HCT116 (cell line): ENCODE data around the gene MTURN. TPM values are rescaled to one million over a fixed set of nuclear protein-coding genes. Genes with fewer than 3 reads are reported as not detected.

Experiments
- ATAC-seq: fragments of 200-7000 bp; cut with Tn5 transposase; 2 replicates; pipeline ENCODE4 v1.9.1; 2020; ENCODE audit warnings: mild to moderate bottlenecking, moderate library complexity
- BruUV-seq: library from RNA; stranded (reverse); fragments of 400-500 nt; replicated peaks from 2 replicates; lab custom pipeline; 2021; lab: Mats Ljungman, UMichigan
- CTCF ChIA-PET: fragments of 300-600 bp; sonication (Branson Sonifier 250); formaldehyde crosslinking; loops from one replicate; lab custom pipeline; 2021; ENCODE audit warnings: antibody characterized with exemption; lab: Charles Lee
- POLR2A ChIA-PET: fragments of 300-600, 350-600 bp; sonication (Branson Sonifier 250); formaldehyde crosslinking; loops from one replicate; lab custom pipeline; 2021; ENCODE audit warnings: antibody characterized with exemption; lab: Charles Lee
- RAD21 ChIA-PET, 2 experiments: fragments of 300-600 bp; sonication (Branson Sonifier 250); formaldehyde crosslinking; loops; one replicate each; lab custom pipeline; 2023; ENCODE audit warnings: low total read pairs in 2 of 2; ENCODE audit not compliant: uncharacterized antibody in 2 of 2, unreplicated experiment in 2 of 2, low non-redundant PET in 1 of 2; lab: Charles Lee
- DNase-seq: peaks from one replicate; pipeline ENCODE4 v3.0.0-alpha.2; 2010; ENCODE audit warnings: low read depth, low spot score
- H2AFZ ChIP-seq: fragments of 200-600 bp; shearing (Covaris generic), sonication (generic); 2 replicates; pipeline ENCODE4 v1.6.1; 2017; ENCODE audit warnings: low read depth, mixed run types, mixed read lengths, antibody characterized with exemption, low read length; ENCODE audit not compliant: poor library complexity, severe bottlenecking
- H3K27ac ChIP-seq: 2 replicates; pipeline ENCODE4 v1.5.1; 2012; ENCODE audit warnings: low read depth, low read length
- H3K27me3 ChIP-seq: fragments of 200-600 bp; sonication (generic); 2 replicates; pipeline ENCODE4 v1.6.1; 2016; ENCODE audit warnings: mixed run types, low read length, mixed read lengths; ENCODE audit not compliant: insufficient read depth
- H3K36me3 ChIP-seq, 2 experiments: fragments of 200-500 bp in 1 of 2; fragments of 200-600 bp in 1 of 2; sonication (Bioruptor generic) in 1 of 2; sonication (generic) in 1 of 2; 2 replicates each; pipeline versions ENCODE4 v1.5.1 to v1.6.1; 2014 to 2016; ENCODE audit warnings: low read length in 2 of 2, inconsistent platforms in 1 of 2, mixed read lengths in 1 of 2, mixed run types in 1 of 2; ENCODE audit not compliant: insufficient read depth in 2 of 2, control insufficient read depth in 1 of 2
- H3K4me1 ChIP-seq, 2 experiments: fragments of 200-600 bp in 1 of 2; sonication (generic) in 1 of 2; 2 replicates each; pipeline versions ENCODE4 v1.5.1 to v1.6.1; 2012 to 2017; ENCODE audit warnings: low read length in 2 of 2, inconsistent platforms in 1 of 2, mild to moderate bottlenecking in 1 of 2, mixed read lengths in 1 of 2, mixed run types in 1 of 2, moderate library complexity in 1 of 2; ENCODE audit not compliant: insufficient read depth in 2 of 2, control insufficient read depth in 1 of 2
- H3K4me2 ChIP-seq: fragments of 200-600 bp; sonication (generic); 2 replicates; pipeline ENCODE4 v1.6.1; 2017; ENCODE audit warnings: mixed run types, low read length, mixed read lengths
- H3K4me3 ChIP-seq, 2 experiments: fragments of 200-600 bp in 1 of 2; sonication (generic) in 1 of 2; replicated peaks in 1 of 2; 2 replicates each; pipeline ENCODE4 v1.5.1; 2011 to 2016; ENCODE audit warnings: low read length in 2 of 2, control low read depth in 1 of 2, low read depth in 1 of 2, mild to moderate bottlenecking in 1 of 2, mixed read lengths in 1 of 2, mixed run types in 1 of 2
- H3K79me2 ChIP-seq: fragments of 200-600 bp; sonication (generic); 2 replicates; pipeline ENCODE4 v1.6.1; 2017; ENCODE audit warnings: mild to moderate bottlenecking, mixed run types, low read length, moderate library complexity, mixed read lengths; ENCODE audit not compliant: insufficient read depth
- H3K9ac ChIP-seq: fragments of 200-600 bp; sonication (generic); 2 replicates; pipeline ENCODE4 v1.6.1; 2016; ENCODE audit warnings: low read length, mixed read lengths
- H3K9me2 ChIP-seq: fragments of 200-600 bp; sonication (generic), shearing (Covaris generic); 2 replicates; pipeline ENCODE4 v1.6.1; 2017; ENCODE audit warnings: mixed run types, mild to moderate bottlenecking, moderate library complexity; ENCODE audit not compliant: insufficient read depth
- H3K9me3 ChIP-seq, 2 experiments: fragments of 200-500 bp in 1 of 2; fragments of 200-600 bp in 1 of 2; sonication (Bioruptor generic) in 1 of 2; sonication (generic) in 1 of 2; 2 replicates each; pipeline ENCODE4 v1.6.1; 2014 to 2017; ENCODE audit warnings: low read length in 2 of 2, mixed read lengths in 2 of 2, inconsistent platforms in 1 of 2, low read depth in 1 of 2, mild to moderate bottlenecking in 1 of 2, mixed run types in 1 of 2, moderate library complexity in 1 of 2; ENCODE audit not compliant: control insufficient read depth in 1 of 2, insufficient read depth in 1 of 2
- H4K20me1 ChIP-seq: fragments of 200-600 bp; sonication (generic), shearing (Covaris generic); 2 replicates; pipeline ENCODE4 v1.6.1; 2017; ENCODE audit warnings: mixed run types, mild to moderate bottlenecking, moderate library complexity; ENCODE audit not compliant: insufficient read depth
- ATF3 ChIP-seq: IDR thresholded peaks from 2 replicates; pipeline ENCODE4 v1.6.1; 2012
- CBX3 ChIP-seq: IDR thresholded peaks from 2 replicates; pipeline ENCODE4 v1.6.1; 2012; ENCODE audit warnings: low read depth
- CEBPB ChIP-seq: IDR thresholded peaks from 2 replicates; pipeline ENCODE4 v1.6.1; 2012; ENCODE audit warnings: low read depth
- EGR1 ChIP-seq: IDR thresholded peaks from 2 replicates; pipeline ENCODE4 v1.6.1; 2012; ENCODE audit warnings: low read depth
- EZH2 ChIP-seq: fragments of 200-600 bp; sonication (generic); IDR thresholded peaks from 2 replicates; pipeline ENCODE4 v1.6.1; 2017; ENCODE audit warnings: antibody characterized with exemption, mixed run types
- FOSL1 ChIP-seq: IDR thresholded peaks from 2 replicates; pipeline ENCODE4 v1.6.1; 2012; ENCODE audit warnings: low read depth
- POLR2A ChIP-seq: IDR thresholded peaks from 2 replicates; pipeline ENCODE4 v1.7.0; 2011; ENCODE audit warnings: borderline replicate concordance; ENCODE audit not compliant: insufficient read depth, insufficient read length; ENCODE audit errors: extremely low read depth
- POLR2AphosphoS5 ChIP-seq: IDR thresholded peaks from 2 replicates; pipeline ENCODE4 v1.6.1; 2011; ENCODE audit warnings: mild to moderate bottlenecking, low read depth, low read length, moderate library complexity
- SP1 ChIP-seq: IDR thresholded peaks from 2 replicates; pipeline ENCODE4 v1.6.1; 2012; ENCODE audit warnings: low read depth
- SRF ChIP-seq: IDR thresholded peaks from 2 replicates; pipeline ENCODE4 v1.6.1; 2012; ENCODE audit warnings: low read depth
- TCF7L2 ChIP-seq: IDR thresholded peaks from 2 replicates; pipeline ENCODE4 v1.7.0; 2011; ENCODE audit warnings: borderline replicate concordance, inconsistent platforms; ENCODE audit not compliant: insufficient read depth, insufficient read length; ENCODE audit errors: extremely low read depth
- YY1 ChIP-seq: IDR thresholded peaks from 2 replicates; pipeline ENCODE4 v1.6.1; 2011; ENCODE audit warnings: low read length, low read depth, moderate library complexity, mild to moderate bottlenecking; ENCODE audit not compliant: insufficient replicate concordance; ENCODE audit errors: extremely low read depth
- ZBTB33 ChIP-seq: IDR thresholded peaks from 2 replicates; pipeline ENCODE4 v1.6.1; 2011; ENCODE audit warnings: mild to moderate bottlenecking, low read length, moderate library complexity; ENCODE audit not compliant: insufficient replicate concordance; ENCODE audit errors: extremely low read depth
- ZFX ChIP-seq: fragments of 450-650 bp; IDR thresholded peaks from 2 replicates; pipeline ENCODE4 v1.6.1; 2017
- intact Hi-C: fragments of 100-400 bp; cut with micrococcal nuclease; formaldehyde crosslinking; loops from 2 replicates; pipeline ENCODE4 v1.10.0; 2022
- total RNA-seq: library from RNA; stranded (reverse); gene quantifications from one replicate; pipeline ENCODE4 v1.2.1, GENCODE V29; 2021; ENCODE audit not compliant: unreplicated experiment

The MTURN gene
- total RNA-seq, 1 experiment from 2014 or later = 7.5 TPM

- ChIA-PET RAD21 (no interaction called here), CTCF (no interaction called here)
Measured at GRCh38 chr7:30176463-30177109, 41.8 kb downstream of the MTURN start.

More at GRCh38 chr7:30176463-30177109, 41.8 kb downstream of the MTURN start:
- Histone ChIP-seq H3K36me3 (no peaks in the 10 kb centered on the region), H3K4me3 (no peak overlapping the region), H3K79me2 (no peaks in the 10 kb centered on the region), H3K9me3 (no peaks in the 10 kb centered on the region), H3K4me2 (no peak overlapping the region), H3K4me1 (peaks cover 0 to 4% of the 10 kb centered on the region in 2 experiments; a peak in 1 of 4 replicates), H4K20me1 (no peaks in the 10 kb centered on the region), H3K9me2 (no peaks in the 10 kb centered on the region), H3K27me3 (no peaks in the 10 kb centered on the region), H2AFZ (no peak overlapping the region), H3K27ac (no peak overlapping the region), H3K9ac (no peak overlapping the region)
- no peak for ATAC-seq
- no peak for TF ChIP-seq CBX3
- TF ChIP-seq ZBTB33 = no peak
- TF ChIP-seq SP1 = no peak
- no peak for TF ChIP-seq POLR2A
- no peak for TF ChIP-seq ZFX
- TF ChIP-seq YY1 = no peak
- TF ChIP-seq CEBPB = no peak
- no peak for TF ChIP-seq FOSL1
- TF ChIP-seq EGR1 = no peak
- TF ChIP-seq EZH2 = no peak
- no peak for TF ChIP-seq SRF
- TF ChIP-seq TCF7L2 = no peak
- no peak for TF ChIP-seq ATF3
- no peak for TF ChIP-seq POLR2AphosphoS5
- intact Hi-C loops = no loop called here
- BruUV-seq = no TSS peak
- no peak for DNase-seq
- POLR2A ChIA-PET = no interaction called here
